NCI-H446 treated with DMSO at 0.1 percent for 48 hours (cell line): ENCODE results near the gene FAM111B.
A peak's percentile ranks its signal among the peaks of the same experiment; 100 is the strongest.
"Not testable (repeated sequence)": the region's sequence is repeated elsewhere in the genome, so short reads cannot be mapped to it uniquely, and the experiment has no call there.

Experiments used
- DNase-seq: peaks from one replicate; lab custom pipeline; 2025; lab: John Stamatoyannopoulos, UW

FAM111B gene

GRCh38 chr11:59106363-59107336, at the start of gene FAM111B:
Gene FAM111B (plus strand): TSS chr11:59107237. CDS start chr11:59109626, 2,389 bp downstream.
- DNase-seq: peak; percentile 97

DNA sequence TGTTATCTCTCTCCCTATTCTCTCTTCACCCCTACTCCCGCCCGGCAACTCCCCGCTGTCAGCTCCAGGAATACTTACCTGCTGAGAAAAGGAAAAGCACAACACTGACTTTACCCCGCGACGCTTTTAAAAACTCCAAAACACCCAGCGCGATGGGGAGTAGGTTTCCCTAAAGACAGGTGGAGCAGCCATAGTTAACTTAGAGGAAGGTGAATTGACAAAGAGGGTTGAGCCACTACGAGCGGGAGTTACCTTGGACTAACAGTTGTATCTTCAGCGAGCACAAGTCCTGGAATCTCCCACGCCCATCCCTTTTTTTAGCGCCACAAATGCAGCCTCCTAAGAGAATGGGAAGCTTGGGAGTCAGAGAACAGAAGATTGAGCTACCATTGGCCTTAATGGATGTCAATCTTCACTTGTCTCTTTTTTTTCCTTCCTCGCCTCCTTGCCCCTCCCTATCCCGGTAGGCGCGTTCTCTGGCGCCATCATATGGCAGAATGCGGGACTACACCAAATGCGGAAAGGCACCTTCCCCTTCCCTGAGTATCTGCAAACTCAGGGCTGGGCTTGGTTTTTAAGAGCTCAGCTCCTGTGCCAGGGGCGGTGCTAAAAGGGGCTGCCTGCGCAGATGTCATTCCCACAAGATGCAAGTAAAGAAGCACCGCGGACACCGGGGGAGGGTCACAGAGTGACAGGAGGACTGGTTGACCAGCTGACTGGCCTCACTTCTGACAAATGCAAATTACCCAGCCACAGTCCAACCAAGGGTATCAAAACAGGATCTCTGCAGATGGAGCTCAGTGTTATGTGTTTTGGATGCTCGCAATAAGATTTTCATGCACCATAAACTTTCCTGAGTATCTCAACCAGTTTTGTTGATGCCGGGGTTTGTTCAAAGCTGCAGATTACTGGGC, 48.7 kb upstream of the FAM111B start:
- DNase-seq: peak; percentile 85

DNA sequence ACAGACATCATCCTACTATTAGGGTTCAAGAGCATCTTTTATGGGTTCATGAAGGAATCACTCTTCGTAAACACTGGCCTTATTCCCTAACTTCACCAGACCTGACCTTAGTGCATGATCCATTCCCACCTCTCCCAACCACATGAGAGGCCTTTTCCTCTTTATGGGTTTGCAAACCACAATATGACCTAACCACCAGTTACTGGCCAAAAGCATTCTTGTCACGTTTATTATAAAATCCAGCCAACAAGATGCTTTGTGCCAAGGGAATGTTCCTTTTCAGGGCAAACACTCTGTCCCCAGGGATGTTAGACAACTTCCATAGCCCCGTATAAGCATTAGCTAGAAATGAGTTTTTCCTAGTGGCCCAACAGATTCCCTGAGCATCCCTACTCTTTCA, 46.9 kb upstream of the FAM111B start:
- DNase-seq: not testable (repeated sequence)

DNA sequence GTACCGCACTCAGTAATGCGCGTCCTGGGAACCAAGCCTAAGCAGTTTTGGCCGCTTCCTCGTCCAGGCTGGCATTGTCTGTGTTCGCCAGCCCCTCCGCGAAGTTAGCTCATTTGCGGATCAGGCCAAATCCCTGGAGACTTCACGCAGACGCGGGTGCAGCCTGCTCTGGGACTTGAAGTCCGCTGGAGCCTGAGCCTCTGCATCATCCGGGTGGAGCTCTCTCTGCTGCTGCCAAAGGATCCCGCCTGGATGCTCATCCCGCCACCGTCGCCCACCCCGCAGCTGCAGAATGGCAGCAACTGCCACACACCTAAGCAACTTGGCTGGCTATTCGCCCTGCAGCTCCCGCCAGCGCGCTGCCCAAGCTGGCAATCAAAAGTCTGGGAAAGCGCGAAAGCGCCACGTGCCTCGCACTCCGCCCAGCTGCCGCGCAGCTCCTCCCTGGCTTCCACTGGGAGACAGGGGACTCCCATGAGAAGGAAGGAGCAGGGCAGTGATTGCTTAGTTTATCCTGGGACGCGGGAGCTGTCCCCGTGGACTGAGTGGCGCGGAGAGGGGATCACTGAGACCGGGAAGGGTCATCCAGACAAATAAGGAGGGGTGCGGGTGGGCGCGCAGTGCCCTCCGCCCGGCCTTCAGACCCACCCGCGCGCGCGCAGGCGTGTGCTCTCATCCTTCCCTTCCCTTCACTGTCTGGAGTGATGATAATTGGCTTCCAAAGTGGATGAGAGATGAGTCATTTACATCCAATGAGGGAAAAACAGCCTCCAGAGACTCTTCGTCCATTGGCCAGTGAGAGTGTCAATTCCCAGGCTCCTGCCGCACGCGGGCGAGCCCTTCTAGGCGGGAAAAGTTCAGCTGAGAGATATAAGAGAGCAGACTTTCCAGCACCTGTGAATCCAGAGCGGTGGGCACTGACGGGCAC, 44.2 kb upstream of the FAM111B start:
- DNase-seq: no peak

DNA sequence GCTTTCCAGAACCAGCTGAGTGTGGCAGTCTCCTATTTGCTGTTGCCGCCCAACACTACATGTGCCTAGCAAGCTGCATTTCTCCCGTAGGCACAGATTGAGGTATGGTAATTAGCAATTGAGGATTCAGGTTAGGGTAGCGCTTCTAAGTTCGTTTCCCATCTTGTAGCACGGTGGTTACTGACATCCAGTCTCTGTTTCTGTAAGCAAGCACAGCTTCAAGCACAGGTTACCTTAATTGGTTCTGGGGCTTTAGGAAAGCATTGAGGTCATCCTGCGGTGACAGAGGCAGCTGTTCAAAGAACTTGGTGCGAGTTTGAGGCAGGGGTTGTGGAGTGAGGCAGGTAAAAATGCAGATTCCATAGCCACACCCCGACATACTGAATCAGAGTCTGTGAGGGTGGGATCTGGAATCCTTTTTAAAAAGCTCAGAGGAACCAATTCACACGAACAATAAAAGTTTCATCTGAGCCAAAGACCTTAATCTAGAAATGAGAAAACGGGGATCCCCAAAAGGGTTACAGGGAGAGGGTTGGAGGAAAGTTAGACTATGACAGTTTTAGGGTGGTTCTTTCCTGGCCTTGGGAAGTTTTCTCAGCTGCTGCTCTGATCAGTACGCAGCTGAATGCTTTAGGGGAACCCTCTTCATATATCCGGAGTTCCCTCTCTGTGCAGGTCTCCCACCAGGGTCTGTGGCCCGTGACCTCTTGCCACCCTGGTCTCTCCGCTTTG, 42.9 kb upstream of the FAM111B start:
- not testable (repeated sequence) for DNase-seq

DNA sequence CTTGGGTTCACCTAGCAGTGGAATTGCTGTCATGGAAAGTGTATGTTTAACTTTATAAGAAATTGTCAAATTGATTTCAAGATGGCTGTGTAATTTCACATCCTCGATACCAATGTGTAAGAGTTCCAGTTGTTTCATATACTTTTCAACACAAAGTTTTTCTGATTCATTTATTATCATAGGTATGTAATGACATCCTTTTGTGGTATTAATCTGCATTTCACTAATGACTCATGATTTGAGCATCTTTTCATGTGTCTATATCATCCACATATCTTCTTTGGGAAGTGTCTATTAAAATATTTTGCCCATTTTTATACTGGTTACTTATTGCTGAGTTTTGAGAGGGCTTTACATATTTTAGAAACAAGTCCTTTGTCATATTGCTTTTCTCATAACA, 38.0 kb upstream of the FAM111B start:
- DNase-seq: no peak

DNA sequence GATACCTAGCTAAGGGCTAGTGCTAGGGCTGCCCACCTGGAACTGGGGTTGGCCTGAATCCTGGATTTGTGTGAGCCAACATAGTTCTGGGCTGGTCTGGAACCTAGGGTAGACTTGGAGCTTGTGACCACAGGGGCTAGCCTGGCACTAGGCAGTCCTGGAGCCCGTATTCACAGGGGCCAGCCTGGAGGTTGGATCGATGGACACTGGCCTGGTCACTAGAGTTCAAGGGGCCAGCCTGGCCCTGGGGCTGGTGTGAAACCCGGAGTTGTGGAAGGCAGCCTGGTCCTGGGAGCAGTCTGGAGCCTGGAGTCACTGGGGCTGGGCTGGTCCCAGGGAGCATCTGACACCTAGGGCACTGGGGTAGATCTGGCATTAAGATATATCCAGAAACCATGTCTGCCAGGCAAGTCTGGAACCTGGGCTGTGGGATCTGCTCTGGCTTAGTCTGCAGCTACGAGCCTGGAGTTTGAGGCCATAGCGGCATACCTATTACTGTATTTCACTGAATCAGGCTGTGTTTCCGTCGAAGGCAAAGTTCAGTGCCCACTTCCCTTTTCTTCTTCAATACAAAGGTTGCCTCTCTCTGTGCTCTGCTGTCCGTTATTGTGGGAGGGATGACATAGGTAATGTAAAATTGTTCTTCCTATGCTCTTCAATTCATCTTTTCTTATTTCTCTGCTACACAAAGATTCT, 30.0 kb upstream of the FAM111B start:
- DNase-seq: no peak

DNA sequence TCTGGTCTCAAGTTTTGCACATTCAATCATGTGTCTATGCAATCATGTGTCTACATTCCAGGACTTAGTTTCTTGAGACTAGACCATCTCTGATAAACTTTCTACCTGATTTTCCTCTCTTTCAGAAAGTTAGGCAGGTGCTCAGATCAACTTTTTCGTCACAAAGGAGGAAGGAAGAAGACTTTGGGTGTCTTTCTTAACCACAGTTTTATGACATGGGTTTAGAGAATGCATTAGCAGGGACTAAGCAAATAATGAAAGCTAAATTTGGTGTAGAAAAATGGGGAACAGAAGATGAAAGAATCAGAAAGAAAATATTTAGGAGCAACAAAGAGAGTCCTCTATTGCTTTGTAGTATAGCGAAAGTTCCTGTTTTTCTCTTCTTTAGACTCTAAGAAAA, 28.6 kb upstream of the FAM111B start:
- no peak for DNase-seq

- no peak for DNase-seq
Observed at GRCh38 chr11:59079086-59079485, 28.0 kb upstream of the FAM111B start.

DNA sequence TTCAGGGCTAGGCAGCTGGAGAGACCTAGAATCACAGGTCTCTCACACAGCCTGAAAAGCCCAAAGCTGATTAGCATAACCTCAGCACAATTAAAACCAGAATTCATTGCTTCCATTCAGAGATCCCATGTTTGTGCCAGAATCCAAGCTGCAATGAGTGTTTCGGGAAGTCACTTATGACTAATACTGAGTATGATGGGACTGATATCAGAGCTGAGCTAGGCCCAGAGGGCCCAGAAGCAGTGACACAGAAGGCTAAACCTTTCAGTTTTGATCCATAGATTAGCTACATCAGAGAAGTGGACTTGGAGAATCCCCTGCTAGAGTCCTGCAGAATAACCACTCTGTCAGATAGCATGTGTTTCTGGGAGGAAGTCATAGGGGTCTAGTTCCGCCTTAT, 26.6 kb upstream of the FAM111B start:
- not testable (repeated sequence) for DNase-seq

- not testable (repeated sequence) for DNase-seq
Observed at GRCh38 chr11:59081430-59082020, 25.5 kb upstream of the FAM111B start.

DNA sequence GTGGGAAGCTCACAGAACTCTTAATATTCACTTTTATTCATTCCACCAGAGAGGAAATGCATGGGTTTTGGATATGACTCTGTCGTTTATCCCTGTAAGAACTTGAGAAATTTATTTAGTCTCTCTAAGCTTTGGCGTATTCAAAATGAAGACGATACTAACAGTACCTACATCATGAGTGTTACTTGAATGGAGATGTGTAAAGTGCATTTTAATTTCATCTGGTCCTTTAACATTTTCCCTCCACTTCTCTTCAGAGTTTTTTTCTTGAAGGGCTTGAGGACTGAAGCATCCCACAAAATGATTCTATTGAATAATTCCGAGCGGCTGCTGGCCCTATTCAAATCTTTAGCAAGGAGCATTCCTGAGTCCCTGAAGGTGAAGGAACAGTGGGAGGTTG, 21.0 kb upstream of the FAM111B start, which contains the start of gene GLYATL1B:
TSS of gene GLYATL1B (plus strand) at position 301 of the 400 bp plus-strand sequence. CDS start at position 301, 0 bp downstream.
- DNase-seq: not testable (repeated sequence)

- DNase-seq: no peak
Observed at GRCh38 chr11:59088162-59088561, 18.9 kb upstream of the FAM111B start.

DNA sequence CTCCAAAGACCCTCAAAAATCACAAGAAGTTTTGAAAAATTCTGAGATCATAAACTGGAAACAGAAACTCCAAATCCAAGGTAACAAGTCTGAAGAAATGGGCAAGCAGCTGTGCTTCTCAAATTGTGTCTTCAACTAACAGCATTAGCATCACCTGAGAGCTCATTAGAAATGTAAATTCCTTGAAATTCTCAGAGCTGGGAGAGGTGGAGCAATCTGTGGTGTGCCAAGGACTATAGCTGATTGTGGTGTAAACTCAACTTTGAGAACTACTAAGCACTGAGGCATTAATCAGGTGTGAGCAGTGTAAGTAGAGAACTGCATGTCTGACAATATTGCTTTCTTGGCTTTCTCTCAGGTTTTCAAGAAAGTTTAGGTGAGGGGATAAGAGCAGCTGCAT, 13.5 kb upstream of the FAM111B start:
- DNase-seq: not testable (repeated sequence)

DNA sequence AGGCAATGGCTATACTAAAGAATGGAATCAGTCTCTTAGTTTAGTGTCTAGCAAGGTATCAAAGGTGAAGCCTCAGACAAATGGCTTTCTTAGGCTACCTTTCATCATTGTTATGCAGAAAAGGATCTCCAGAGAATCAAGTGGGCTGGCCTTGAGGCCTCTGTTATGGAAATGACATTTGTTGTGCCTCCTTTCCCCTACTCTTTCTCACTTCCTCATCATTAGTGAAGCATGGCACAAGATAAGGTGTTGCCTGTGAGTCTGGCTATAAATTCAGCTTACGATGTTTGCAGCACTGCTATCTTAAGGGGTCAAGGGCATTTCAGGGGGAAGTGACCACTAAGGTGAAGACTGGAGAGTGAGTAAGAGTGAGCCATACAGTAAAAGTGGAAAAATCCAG, 11.8 kb upstream of the FAM111B start:
- not testable (repeated sequence) for DNase-seq

- not testable (repeated sequence) for DNase-seq
Observed at GRCh38 chr11:59095972-59096575, 11.0 kb upstream of the FAM111B start.

GRCh38 chr11:59097113-59097708, 9.8 kb upstream of the FAM111B start:
- no peak for DNase-seq

DNA sequence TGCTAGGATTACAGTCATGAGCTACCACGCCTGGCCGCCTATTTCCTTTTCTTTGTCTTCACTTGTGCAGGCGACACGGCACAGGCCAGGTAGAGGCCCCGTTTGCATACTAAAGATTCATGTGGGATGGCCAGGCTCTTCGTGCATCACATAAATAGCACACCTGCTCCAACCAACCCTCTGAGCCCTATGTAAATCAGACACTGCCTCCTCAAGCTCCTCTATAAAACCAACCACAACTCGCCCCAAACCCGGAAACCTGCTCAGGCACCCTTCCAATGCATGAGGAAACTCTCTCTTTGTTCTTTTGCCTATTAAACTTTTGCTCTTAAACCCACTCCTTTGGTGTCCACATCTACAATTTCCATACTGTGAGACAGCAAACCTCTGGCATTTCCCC, 9.1 kb upstream of the FAM111B start:
- not testable (repeated sequence) for DNase-seq
